K562 (cell line): ENCODE results near the gene TP73. TPM values are rescaled to one million over a fixed set of nuclear protein-coding genes. Genes with fewer than 3 reads are reported as not detected.

ENCODE experiments used
- ARNT ChIP-seq, 2 experiments: fragments of 450-650 bp; IDR thresholded peaks; 2 replicates each; pipeline ENCODE4 v1.6.1; 2016; ENCODE audit warnings: mild to moderate bottlenecking in 1 of 2
- CHCHD3 ChIP-seq: fragments of 250-450 bp; sonication (Bioruptor Pico); IDR thresholded peaks from 2 replicates; pipeline ENCODE4 v2.1.2; 2022; ENCODE audit warnings: mild to moderate bottlenecking
- FOXA1 ChIP-seq: fragments of 450-650 bp; IDR thresholded peaks from 2 replicates; pipeline ENCODE4 v1.6.1; 2016; ENCODE audit warnings: mild to moderate bottlenecking, borderline replicate concordance
- HDAC6 ChIP-seq: IDR thresholded peaks from 2 replicates; pipeline ENCODE4 v1.6.1; 2012; ENCODE audit warnings: low read depth, mild to moderate bottlenecking, control low read depth, inconsistent platforms, low read length, moderate library complexity
- HOMEZ ChIP-seq: fragments of 250-450 bp; sonication (Bioruptor Pico); IDR thresholded peaks from 2 replicates; pipeline ENCODE4 v1.4.0; 2020; ENCODE audit warnings: mild to moderate bottlenecking, moderate library complexity
- NR2F6 ChIP-seq: fragments of 450-650 bp; formaldehyde crosslinking; IDR thresholded peaks from 2 replicates; pipeline ENCODE4 v1.4.0; 2020; ENCODE audit warnings: mild to moderate bottlenecking
- POLR2A ChIP-seq: fragments of 450-650 bp; conservative IDR thresholded peaks from 2 replicates; pipeline ENCODE4 v1.6.1; 2016
- POLR2AphosphoS5 ChIP-seq: IDR thresholded peaks from 2 replicates; pipeline ENCODE4 v1.6.1; 2011; ENCODE audit warnings: mild to moderate bottlenecking, low read depth, low read length, moderate library complexity; ENCODE audit not compliant: control insufficient read depth, insufficient read depth
- POU5F1 ChIP-seq: fragments of 150-350 bp; IDR thresholded peaks from 2 replicates; pipeline ENCODE4 v1.6.1; 2014; ENCODE audit warnings: borderline replicate concordance, low read length, low read depth, mild to moderate bottlenecking; ENCODE audit not compliant: partially characterized antibody
- RUNX1 ChIP-seq: sonication (generic); IDR thresholded peaks from 2 replicates; pipeline ENCODE4 v1.6.1; 2016; ENCODE audit warnings: antibody characterized with exemption, low read depth
- TAF7 ChIP-seq: fragments of 450-650 bp; IDR thresholded peaks from 2 replicates; pipeline ENCODE4 v1.6.1; 2016; ENCODE audit warnings: missing genetic modification characterization, missing compliant biosample characterization
- U2AF1 ChIP-seq: fragments of 200-400 bp; formaldehyde crosslinking; optimal IDR thresholded peaks from 2 replicates; pipeline ENCODE3; 2017; ENCODE audit warnings: mild to moderate bottlenecking, low read depth, low read length, moderate library complexity
- VEZF1 ChIP-seq: fragments of 200-800 bp; sonication (Bioruptor generic); IDR thresholded peaks from 2 replicates; pipeline ENCODE4 v1.6.1; 2017; ENCODE audit warnings: missing genetic modification characterization, missing compliant biosample characterization
- ZC3H11A ChIP-seq: IDR thresholded peaks from 2 replicates; pipeline ENCODE4 v1.6.1; 2012; ENCODE audit warnings: low read depth, low read length, improper control_type of control experiment
- ZNF347 ChIP-seq: fragments of 450-650 bp; formaldehyde crosslinking; IDR thresholded peaks from 2 replicates; pipeline ENCODE4 v1.4.0; 2020; ENCODE audit warnings: low read depth, mild to moderate bottlenecking, moderate library complexity
- ZNF449 ChIP-seq: fragments of 250-450 bp; sonication (Bioruptor Pico); IDR thresholded peaks from 2 replicates; pipeline ENCODE4 v1.8.0; 2022; ENCODE audit warnings: moderate library complexity, mild to moderate bottlenecking, inconsistent platforms
- ZSCAN29 ChIP-seq: fragments of 450-650 bp; IDR thresholded peaks from 2 replicates; pipeline ENCODE4 v1.6.1; 2017
- ZZZ3 ChIP-seq: fragments of 450-650 bp; IDR thresholded peaks from 2 replicates; pipeline ENCODE4 v1.6.1; 2016; ENCODE audit warnings: antibody characterized with exemption, mild to moderate bottlenecking, moderate library complexity
- polyA plus RNA-seq, 8 experiments: library from polyadenylated mRNA; depleted of rRNA in 4 of 8; stranded (reverse) in 5 of 8; unstranded in 3 of 8; fragments of >200 nt; fragmentation: Nextera tagmentation in 2 of 8; fragmentation: Illumina TruSeq in 1 of 8; extraction: Ambion mirVana in 2 of 8; extraction: Trizol in 1 of 8; gene quantifications; 2 replicates each; pipeline versions ENCODE4 v1.2.1 to v1.2.3, GENCODE V29; 2011 to 2014; ENCODE audit warnings: inconsistent platforms in 1 of 8, missing spikeins in 1 of 8
- total RNA-seq, 7 experiments: library from RNA; depleted of rRNA in 6 of 7; stranded (reverse); fragments of >200 nt in 6 of 7; fragmentation: Illumina TruSeq in 2 of 7; extraction: Trizol in 2 of 7; gene quantifications; 2 replicates each; pipeline versions ENCODE4 v1.2.1 to v1.2.3, GENCODE V29; 2011 to 2021; ENCODE audit warnings: low replicate concordance in 1 of 7
- TF ChIP-seq, protein P1 (sequence below): fragments of 450-650 bp; formaldehyde crosslinking; IDR thresholded peaks from 2 replicates; pipeline ENCODE4 v1.4.0; 2020; ENCODE audit warnings: mild to moderate bottlenecking
- TF ChIP-seq, protein P2 (sequence below): sonication (generic); formaldehyde crosslinking; IDR thresholded peaks from 2 replicates; pipeline ENCODE4 v1.8.0; 2022; ENCODE audit warnings: missing genetic modification reagents, mild to moderate bottlenecking, borderline replicate concordance
- TF ChIP-seq, protein P3 (sequence below): fragments of 450-650 bp; IDR thresholded peaks from 2 replicates; pipeline ENCODE4 v1.6.1; 2016; ENCODE audit warnings: antibody characterized with exemption

The TP73 gene
- total and polyA plus RNA-seq, 9 of the 15 experiments (the other 6 are each of a cell fraction or from before 2014, with no cell fraction given) = 0.07 to 1.6 (median 0.40) TPM; not detected in 2

DNA sequence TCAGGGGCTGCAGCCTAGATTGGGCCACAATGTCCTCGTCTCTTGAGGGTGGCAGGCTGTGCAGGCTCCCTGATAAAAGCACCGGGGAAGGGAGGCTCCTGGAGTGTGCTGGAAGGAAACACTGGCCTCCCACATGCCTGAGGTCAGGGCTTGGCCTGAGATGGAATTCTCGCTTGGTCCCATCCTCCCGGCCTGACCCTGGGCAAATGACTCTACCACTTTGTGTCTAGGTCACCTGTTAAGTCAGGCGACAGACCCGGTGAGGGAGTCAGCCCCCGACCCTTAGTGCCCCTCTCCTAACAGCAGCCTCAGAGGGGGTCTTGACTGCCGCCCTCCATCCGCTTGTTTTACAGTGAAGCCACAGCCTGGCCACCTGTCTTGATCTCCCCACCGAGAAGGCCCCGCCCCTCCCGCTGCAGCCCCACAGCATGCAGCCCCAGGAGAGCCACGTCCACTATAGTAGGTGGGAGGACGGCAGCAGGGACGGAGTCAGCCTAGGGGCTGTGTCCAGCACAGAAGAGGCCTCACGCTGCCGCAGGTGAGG, 122.7 kb downstream of the TP73 start (continued):
- TF ChIP-seq ZSCAN29 (0 out of 2 replicates have a peak, but pooled peaks have one; percentile 23), FOXA1 (no peak), VEZF1 (CRISPR knock-in tag) (no peak; the same call in none of the 2 replicates), ARNT (IDR thresholded peaks at IDR 0.05) (peak in 1 of 2 experiments; percentile 66; a peak in 2 of 4 replicates), U2AF1 (no peak), POLR2A (no peak; the same call in 1 of the 2 replicates), CHCHD3 (CRISPR knock-in tag) (no peak), ZC3H11A (no peak), HDAC6 (no peak), POU5F1 (no peak), TAF7 (tag) (no peak), ZNF347 (CRISPR knock-in tag) (no peak), RUNX1 (peak; percentile 89; the same call in 1 of the 2 replicates), POLR2AphosphoS5 (peak; percentile 92), HOMEZ (CRISPR knock-in tag) (no peak), ZNF449 (CRISPR knock-in tag) (peak; percentile 31; the same call in 1 of the 2 replicates), ZZZ3 (no peak), NR2F6 (no peak)
- TF ChIP-seq, protein P1, sequence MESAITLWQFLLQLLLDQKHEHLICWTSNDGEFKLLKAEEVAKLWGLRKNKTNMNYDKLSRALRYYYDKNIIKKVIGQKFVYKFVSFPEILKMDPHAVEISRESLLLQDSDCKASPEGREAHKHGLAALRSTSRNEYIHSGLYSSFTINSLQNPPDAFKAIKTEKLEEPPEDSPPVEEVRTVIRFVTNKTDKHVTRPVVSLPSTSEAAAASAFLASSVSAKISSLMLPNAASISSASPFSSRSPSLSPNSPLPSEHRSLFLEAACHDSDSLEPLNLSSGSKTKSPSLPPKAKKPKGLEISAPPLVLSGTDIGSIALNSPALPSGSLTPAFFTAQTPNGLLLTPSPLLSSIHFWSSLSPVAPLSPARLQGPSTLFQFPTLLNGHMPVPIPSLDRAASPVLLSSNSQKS (CRISPR knock-in tag) = no peak
- TF ChIP-seq, protein P2, sequence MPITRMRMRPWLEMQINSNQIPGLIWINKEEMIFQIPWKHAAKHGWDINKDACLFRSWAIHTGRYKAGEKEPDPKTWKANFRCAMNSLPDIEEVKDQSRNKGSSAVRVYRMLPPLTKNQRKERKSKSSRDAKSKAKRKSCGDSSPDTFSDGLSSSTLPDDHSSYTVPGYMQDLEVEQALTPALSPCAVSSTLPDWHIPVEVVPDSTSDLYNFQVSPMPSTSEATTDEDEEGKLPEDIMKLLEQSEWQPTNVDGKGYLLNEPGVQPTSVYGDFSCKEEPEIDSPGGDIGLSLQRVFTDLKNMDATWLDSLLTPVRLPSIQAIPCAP = no peak; the same call in 1 of the 2 replicates
- TF ChIP-seq, protein P3, sequence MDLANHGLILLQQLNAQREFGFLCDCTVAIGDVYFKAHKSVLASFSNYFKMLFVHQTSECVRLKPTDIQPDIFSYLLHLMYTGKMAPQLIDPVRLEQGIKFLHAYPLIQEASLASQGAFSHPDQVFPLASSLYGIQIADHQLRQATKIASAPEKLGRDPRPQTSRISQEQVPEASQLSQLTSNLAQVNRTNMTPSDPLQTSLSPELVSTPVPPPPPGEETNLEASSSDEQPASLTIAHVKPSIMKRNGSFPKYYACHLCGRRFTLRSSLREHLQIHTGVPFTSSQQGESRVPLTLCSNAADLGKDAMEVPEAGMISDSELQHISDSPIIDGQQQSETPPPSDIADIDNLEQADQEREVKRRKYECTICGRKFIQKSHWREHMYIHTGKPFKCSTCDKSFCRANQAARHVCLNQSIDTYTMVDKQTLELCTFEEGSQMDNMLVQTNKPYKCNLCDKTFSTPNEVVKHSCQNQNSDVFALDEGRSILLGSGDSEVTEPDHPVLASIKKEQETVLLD = peak; percentile 53
